22Rv1 (cell line): Measurements from ENCODE around the gene ITSN2.

ENCODE experiments used
- H3K27ac ChIP-seq: fragments of 450-650 bp; 2 replicates; pipeline ENCODE4 v1.5.1; 2017
- ZFX ChIP-seq: fragments of 450-650 bp; IDR thresholded peaks from 2 replicates; pipeline ENCODE4 v1.6.1; 2017; ENCODE audit warnings: antibody characterized with exemption, borderline replicate concordance
- TF ChIP-seq, protein P1 (sequence below): fragments of 450-650 bp; IDR thresholded peaks from 2 replicates; pipeline ENCODE4 v1.5.1; 2017; ENCODE audit warnings: mild to moderate bottlenecking

ITSN2 gene

DNA sequence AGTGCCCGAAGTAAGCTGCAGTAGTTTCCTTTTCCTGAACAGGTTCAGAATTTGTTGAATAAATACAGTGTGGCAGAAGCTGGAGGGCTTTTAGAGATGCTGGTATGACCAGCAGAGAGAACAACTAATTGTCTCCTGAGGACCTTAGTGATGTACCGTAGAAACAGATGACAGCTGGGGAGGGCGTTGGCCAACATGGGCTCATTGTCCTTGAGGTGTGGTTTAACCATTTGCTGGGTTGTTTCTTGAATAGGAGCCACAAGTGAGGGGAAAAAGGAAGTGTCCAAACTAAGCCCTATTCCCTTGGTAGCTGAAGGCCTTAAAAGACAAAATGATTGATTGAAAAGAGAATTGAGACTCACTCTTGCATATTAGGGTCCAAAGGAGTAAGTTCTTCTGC is 197.2 kb downstream of the ITSN2 start:
- TF ChIP-seq, protein P1, sequence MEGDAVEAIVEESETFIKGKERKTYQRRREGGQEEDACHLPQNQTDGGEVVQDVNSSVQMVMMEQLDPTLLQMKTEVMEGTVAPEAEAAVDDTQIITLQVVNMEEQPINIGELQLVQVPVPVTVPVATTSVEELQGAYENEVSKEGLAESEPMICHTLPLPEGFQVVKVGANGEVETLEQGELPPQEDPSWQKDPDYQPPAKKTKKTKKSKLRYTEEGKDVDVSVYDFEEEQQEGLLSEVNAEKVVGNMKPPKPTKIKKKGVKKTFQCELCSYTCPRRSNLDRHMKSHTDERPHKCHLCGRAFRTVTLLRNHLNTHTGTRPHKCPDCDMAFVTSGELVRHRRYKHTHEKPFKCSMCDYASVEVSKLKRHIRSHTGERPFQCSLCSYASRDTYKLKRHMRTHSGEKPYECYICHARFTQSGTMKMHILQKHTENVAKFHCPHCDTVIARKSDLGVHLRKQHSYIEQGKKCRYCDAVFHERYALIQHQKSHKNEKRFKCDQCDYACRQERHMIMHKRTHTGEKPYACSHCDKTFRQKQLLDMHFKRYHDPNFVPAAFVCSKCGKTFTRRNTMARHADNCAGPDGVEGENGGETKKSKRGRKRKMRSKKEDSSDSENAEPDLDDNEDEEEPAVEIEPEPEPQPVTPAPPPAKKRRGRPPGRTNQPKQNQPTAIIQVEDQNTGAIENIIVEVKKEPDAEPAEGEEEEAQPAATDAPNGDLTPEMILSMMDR = no peak
- TF ChIP-seq ZFX = no peak
- no peak overlapping the region for H3K27ac ChIP-seq

DNA sequence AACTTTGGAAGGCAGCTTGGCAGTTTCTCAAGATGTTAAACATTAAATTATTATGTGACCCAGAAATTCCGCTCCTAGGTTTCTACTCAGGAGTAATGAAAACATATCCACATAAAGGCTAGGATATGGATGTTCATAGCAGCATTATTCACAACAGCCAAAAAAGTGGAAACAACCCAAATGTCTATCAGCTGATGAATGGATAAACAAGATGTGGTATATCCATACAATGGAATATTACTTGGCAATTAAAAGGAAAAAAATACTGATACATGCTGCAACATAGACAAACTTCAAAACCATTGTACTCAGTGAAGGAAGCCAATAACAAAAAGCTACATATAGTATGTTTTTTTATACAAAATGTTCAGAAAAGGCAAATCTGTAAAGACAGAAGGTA is 197.8 kb downstream of the ITSN2 start:
- H3K27ac ChIP-seq = no peak overlapping the region
- no peak for TF ChIP-seq ZFX
- TF ChIP-seq, protein P1 = no peak

DNA sequence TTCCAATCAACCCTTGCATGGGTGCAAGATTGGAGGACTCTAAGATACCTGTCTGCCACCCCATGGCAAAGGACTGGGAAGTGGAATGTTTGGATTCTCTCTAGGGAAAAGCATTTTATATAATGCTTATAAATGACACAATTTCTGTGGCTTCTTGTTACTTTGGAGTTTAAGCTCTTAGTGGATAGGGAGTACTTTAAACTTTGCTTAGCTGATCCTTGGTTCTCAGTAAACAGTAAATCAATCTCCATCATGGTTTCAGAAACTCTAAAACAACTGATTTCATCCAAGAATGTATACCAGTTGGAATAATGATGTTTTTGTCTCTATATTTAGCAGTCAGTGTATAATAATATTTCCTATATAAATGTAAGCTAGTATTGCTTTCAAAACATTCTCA is 199.6 kb downstream of the ITSN2 start:
- TF ChIP-seq ZFX = no peak
- TF ChIP-seq, protein P1 = no peak
- no peak overlapping the region for H3K27ac ChIP-seq

DNA sequence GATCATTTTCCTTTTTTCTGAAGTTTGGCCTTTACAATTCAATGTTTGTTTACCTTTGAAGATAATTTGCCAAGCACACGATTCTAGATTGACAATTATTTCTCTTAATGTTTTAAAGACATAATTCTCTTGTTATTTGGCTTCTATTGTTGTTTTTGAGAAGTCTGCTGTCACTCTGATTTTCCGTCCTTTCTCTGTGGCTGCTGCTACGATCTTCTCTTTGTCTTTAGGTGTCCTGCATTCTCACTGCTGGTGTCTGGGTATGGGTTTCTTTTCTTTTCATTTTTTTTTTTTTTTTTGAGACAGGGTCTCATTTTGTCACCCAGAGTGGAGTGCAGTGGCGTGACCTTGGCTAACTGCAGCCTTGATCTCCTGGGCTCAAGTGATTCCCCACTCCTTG is 200.6 kb downstream of the ITSN2 start:
- H3K27ac ChIP-seq = no peak overlapping the region
- TF ChIP-seq ZFX = no peak
- TF ChIP-seq, protein P1 = no peak

DNA sequence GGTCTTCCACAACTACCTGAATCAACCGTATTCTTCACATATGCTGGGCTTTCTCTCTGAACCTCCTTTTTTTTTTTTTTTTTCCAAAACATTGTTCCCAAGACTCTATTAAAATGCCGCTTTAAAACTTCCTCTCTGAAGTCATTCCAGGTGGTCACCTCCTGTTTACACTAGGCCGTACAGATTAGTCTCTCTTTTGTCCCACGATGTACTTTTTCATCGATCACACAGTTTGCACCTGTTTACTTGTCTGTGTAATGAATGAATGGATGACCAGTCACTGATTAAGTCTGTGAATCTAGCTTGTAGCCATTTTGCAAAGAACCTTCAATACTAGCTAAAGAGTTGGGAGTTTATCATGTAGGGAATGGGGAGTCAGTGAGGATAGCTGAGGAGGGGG is 202.2 kb downstream of the ITSN2 start:
- TF ChIP-seq, protein P1 = no peak
- TF ChIP-seq ZFX = no peak
- H3K27ac ChIP-seq = no peak overlapping the region

DNA sequence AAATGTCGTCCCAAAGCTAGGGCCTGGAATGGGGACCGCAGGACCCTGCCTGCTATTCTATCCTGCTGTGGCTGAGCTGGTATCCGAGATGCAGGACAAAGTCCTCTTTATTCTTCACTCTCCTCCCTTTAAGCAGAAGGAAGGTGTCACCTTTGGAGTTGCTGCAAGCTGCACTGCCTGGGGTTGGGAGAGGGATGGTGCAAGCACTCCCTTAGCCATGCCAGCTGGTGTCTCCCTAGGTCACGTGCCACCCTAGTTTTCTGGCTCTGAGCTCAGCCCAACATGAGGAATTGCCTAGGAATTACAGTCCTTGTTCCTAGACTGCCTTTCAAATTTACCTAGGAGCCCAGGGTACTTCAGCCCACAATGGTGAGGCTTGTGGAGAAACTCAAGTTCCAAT is 206.9 kb downstream of the ITSN2 start:
- no peak overlapping the region for H3K27ac ChIP-seq
- TF ChIP-seq ZFX = no peak
- TF ChIP-seq, protein P1 = no peak
